ENCODE data around the gene TMEM225B.
"Not testable (repeated sequence)": the region's sequence is repeated elsewhere in the genome, so short reads cannot be mapped to it uniquely, and the experiment has no call there.

TMEM225B gene

DNA sequence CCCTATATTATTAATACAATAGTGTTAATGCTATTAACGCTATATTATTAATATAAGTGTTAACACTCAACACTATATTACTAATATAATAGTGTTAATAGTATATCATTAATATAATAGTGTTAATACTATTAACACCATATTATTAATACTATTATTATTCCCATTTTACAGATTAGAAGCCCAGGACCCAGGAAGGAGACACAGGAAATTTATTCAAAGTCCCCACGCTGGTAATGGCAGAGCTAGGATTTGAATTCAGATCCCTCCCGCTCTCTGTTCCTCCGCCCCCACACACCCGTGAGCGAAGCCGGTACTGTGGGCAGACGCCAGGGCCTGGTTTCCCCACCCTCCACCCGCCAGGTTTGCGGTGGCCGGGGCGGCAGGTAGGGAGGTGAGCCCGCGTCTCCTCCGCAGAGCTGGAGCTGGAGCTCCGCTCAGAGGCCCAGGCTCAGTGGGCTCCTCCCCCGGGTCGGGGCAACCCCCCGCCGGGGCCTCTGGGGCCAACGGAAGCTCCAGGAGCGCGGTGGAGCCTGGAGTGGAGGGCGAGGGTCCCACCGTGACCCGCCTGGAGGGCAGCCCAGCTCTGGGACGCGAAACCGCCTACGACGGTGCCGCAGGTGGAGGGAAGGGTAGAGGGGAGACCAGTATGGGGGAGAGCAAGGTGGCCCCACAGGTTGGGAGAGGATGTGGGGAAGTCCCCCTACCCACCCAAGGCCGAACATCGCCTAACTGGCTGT lies at the start of gene TMEM225B:
Gene TMEM225B (plus strand): TSS at position 506 of the 740 bp plus-strand sequence. CDS start 6,122 bp downstream, outside the sequence.
- no peak for DNase-seq

DNA sequence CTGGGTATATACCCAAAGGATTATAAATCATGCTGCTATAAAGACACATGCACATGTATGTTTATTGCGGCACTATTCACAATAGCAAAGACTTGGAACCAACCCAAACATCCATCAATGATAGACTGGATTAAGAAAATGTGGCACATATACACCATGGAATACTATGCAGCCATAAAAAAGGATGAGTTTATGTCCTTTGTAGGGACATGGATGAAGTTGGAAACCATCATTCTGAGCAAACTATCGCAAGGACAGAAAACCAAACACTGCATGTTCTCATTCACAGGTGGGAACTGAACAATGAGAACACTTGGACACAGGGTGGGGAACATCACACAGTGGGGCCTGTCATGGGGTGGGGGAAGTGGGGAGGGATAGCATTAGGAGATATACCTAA lies 48.5 kb upstream of the TMEM225B start:
- not testable (repeated sequence) for DNase-seq

- no peak for DNase-seq
Observed at GRCh38 chr7:99551334-99551733, 46.7 kb upstream of the TMEM225B start.

DNA sequence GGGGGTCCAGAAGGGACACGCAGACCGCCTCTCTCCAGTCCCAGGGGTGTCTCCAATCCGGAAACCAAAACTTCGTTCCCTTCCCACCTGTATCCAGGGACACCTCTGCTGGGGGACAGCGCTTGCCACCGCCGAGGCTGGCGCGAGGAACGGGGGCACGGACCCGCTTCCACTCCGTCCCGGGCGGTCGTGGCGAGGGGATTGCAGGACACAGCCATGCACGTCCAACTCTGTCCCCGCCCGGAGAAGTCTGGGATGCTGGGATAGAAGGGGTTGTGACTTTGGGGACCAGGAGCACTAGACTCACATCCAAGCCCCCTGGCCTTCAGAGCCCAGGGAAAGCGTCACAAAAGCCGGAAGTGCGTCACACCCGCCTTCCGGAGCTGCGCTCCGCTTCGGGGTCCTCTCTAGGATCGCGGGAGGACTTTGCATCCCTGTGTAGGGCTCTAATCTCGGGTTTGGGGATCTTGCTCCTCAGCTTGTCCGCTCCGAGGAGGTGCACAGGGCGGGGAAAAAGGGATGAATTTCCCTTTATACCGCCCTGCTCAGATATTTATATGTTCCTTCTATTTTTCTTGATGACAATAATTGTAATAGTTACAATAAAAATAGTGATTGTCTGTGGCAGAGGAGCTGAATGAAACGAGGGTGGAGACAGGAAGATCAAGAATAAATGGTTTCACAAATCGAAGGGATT lies 46.2 kb upstream of the TMEM225B start, which contains the start of gene FAM200A:
Gene FAM200A (minus strand): TSS at position 348 of the 697 bp plus-strand sequence. CDS start 3,707 bp downstream, outside the sequence.
- DNase-seq = peak; percentile 74

DNA sequence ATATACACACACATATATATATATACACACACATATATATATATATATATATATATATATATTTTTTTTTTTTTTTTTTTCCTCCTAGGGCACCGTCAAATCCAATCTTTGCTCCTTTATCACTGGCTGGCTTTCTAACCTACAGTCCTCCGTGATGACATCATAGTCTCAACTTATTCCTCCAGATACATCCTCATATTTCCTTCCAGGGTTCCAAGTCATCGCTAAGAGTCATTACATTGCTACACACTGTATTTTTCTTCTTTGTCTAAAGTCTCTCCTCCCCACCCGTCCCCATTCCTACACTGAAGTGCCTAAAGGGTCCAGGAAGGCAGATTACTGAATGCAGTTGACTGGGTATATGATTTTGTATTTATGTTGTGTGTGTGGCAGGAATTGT lies 45.0 kb upstream of the TMEM225B start:
- DNase-seq = no peak

DNA sequence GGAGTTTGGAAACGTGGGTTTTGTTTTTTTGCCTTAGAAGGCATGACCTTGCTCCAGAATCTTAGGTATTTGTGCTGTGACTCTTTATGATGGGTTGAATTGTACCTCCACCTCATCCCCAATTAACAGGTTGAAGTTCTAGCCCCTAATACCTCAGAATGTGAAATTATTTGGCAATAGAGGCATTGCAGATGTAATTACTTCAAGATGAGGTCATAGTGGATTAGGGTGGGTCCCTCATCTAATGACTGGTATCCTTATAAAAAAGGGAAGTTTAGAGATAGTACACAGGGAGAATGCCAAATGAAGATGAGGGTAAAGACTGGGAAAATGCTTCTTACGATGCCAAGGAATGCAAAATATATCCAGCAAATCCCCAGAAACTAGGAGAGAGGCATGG lies 43.1 kb upstream of the TMEM225B start:
- no peak for DNase-seq

- no peak for DNase-seq
Observed at GRCh38 chr7:99557196-99557607, 40.9 kb upstream of the TMEM225B start.

DNA sequence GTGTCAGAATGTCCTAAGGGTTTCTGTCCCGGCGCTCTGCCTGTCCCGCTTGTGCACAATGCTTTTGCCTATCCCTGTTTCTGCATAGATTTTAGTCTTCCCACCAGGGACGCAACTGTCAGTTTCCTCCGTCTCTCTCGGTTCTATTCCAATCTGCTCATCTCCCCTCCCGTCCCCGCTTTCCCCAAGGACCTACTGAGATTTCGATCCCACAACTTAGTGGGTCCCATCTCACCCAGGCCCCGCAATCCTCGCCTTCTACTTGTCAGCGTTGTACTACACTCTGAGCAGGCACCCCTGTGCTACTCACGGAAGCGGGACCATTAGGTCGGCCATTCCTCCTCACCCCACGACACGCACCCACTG lies 40.1 kb upstream of the TMEM225B start:
- no peak for DNase-seq

DNA sequence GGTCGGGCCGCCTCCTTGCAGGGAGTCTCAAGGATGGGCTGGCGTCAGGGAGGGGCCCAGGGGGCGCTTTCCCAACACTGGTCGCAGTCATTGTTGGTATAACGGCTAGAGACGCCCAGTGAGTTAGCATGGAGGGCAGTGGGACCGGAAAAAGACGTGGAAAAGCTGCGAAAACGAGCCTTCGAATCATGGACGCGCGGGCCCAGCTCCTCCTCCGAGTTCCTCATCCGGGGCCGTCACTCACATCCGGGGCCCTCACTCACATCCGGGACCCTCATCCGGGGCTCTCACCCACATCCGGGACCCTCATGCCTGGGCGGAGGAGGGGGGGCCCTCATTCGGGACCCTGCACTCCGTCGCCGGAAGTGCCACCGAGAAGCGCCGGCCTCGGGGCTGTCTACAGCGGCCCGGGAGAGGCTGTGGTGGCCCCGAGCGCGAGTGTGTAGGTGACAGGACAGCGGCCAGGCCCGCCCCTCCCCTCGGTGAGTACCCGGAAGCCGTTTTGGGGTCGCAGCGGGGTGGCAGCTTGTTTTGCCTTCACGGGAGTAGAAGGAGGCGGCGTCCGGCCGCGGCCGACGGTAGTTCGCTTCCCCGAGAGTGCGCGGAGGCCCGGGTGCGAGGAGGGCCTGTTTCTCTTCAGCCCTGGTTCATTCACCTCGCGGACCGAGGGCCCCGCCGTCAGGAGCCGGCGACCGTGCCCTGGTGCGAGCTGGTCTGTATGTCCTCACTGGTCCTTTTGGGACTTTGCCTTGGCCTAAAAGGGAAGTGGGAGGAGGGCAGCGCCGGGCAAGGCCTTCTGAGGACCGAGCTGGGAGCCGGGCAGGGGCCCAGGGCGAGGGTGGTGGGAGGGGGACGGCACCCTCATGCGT lies 39.5 kb upstream of the TMEM225B start, which contains the start of gene ZNF655:
Gene ZNF655 (plus strand): TSS at position 337 of the 869 bp plus-strand sequence. CDS start 1,918 bp downstream, outside the sequence.
- DNase-seq = peak; percentile 88

DNA sequence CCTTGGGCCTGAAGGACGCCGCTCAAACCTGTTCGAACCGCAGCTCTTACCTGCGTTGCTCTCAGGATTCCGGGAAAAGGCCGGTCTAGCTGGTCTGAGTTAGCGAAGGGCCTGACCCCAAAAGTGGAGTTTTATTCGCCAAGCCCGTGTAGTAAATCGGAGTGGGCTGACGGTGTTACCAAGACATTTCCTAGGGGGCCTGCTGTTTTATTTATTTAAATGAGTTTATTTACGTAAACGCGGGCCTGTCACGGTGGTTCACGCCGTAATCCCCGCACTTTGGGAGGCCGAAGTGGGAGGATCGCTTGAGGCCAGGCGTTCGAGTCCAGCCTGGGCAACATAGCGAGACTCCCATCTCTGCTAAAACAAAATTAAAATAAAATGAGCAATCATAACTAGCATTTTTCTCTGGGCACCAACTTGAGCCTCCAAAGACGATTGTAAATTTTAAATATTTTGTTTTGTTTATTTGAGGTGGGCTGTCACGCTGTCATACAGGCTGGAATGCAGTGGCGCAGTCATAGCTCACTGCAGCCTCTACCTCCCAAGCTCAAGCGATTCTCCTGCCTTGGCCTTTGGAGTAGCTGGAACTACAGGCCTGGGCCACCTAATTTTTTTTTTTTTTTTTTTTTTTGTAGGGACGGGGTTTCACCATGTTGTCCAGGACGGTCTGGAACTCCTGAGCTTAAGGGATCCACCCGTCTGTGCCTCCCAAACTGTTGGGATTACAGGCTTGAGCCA lies 38.7 kb upstream of the TMEM225B start:
- no peak for DNase-seq

DNA sequence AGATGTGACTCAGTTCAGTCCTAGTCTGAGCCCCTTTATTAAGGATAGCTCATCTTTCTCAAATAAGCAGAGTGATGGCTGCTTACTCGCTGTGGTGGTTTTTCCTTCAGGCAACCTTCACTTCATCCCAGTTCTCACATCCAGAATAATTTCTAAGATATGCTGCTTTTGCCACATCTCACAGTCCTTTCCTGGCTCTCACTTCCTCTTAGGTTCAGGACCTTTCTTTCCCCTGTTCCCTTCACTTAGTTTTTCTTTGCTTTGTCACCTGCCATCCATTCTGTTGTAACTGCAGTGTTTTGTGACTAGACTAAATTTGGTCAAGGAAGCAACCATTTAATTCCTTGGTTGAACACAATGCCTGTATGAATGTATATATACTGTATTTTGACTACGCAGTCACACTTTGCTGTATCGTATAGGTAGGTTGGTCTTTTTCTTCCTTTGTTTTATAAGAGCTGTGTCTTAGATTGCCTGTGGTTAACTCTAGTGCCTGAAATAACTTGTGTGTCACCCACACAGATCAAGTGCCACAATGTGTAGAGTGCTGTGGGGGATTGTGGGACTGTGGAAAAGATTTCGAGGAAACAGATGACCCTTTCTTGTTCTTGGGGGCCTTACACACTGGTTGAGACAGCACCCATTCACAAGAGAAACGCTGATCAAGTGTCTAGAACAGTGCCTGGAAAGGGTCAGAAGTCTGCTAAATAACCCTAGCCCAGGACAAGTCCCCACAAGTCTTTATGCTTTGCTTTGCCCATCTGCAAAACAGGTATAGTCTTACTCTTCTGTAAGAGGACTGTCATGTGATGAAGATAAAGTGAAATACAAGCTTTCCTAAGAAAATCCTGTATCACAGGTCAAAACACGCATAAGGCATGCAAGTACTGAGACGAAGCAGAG lies 37.0 kb upstream of the TMEM225B start:
- DNase-seq = no peak

- DNase-seq = no peak
Observed at GRCh38 chr7:99561737-99562051, 36.4 kb upstream of the TMEM225B start.

DNA sequence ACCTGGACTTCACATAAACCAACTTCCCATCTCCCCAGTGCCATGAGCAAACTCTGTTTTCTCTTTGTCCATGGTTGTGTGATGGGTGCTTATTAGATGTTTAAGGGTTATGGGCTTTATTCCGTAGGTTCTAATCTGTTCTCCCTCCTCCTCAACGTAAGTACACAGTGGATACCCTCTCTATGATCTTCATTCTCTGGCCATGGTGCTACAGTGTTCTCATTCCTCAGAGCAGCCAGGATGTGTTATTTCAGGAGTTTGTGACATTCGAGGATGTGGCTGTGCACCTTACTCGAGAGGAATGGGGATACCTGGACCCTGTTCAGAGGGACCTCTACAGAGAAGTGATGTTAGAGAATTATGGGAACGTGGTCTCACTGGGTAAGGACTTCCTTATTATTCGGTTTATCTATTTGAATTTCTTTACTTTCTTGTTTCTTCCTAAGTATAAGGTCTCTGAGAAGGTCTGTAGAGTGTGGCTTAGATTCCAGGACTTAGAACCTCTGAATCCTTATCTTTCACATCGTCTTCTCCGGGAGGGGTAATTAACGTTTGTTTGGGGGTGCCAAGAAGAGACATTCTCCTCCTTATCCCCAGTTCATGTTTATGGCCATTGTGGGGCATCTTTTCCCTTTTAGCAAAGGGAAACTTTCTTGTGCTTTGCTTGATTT lies 35.8 kb upstream of the TMEM225B start:
- DNase-seq = no peak

GRCh38 chr7:99562832-99563231 lies 35.2 kb upstream of the TMEM225B start:
- DNase-seq = no peak

- no peak for DNase-seq
Observed at GRCh38 chr7:99563650-99564049, 34.4 kb upstream of the TMEM225B start.

- not testable (repeated sequence) for DNase-seq
Observed at GRCh38 chr7:99568770-99569169, 29.3 kb upstream of the TMEM225B start.

- DNase-seq = no peak
Observed at GRCh38 chr7:99571768-99572167, 26.3 kb upstream of the TMEM225B start.

DNA sequence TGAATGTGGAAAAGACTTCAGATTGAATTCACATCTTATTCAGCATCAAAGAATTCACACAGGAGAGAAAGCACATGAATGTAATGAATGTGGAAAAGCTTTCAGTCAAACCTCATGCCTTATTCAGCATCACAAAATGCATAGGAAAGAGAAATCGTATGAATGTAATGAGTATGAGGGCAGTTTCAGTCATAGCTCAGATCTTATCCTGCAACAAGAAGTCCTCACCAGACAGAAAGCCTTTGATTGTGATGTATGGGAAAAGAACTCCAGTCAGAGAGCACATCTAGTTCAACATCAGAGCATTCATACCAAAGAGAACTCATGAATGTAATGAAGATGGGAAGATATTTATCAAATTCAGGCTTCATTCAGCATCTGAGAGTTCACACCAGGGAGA lies 24.8 kb upstream of the TMEM225B start:
- no peak for DNase-seq

GRCh38 chr7:99576251-99576650 lies 21.8 kb upstream of the TMEM225B start:
- no peak for DNase-seq

DNA sequence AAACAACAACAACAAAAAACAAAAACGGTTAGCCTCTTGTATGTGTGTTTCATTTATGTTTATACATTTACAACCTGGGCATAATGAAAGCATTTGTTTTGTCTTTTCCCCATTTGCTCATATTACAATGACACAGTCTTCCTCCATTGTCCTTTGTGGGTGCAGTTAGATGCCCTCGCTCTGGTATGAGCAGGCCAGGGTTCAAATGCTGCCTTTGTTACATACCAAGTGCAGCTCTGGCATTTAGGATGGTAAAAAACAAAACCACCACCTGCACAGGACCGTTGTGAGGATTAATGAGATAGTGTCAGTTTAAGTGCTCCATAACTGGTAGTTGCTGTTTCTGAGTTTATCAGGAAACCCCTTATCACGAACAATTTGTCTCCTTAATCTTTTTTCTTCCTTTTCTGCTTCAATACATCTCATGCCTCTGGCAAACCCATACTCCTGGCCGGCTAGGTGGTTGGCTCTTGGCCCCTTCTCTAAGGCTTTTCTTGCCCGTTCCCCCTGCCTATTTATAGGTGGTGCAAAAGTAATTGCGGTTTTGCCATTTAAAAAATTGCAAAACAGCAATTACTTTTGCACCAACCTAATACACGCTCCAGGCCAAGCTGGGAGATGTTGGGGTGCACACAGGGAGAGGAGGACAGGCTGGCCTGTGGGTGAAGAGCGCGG lies 18.6 kb upstream of the TMEM225B start:
- no peak for DNase-seq
